H1 (cell line): ENCODE results near the gene WWC2. TPM values are rescaled to one million over a fixed set of nuclear protein-coding genes. Genes with fewer than 3 reads are reported as not detected.

Source experiments
- CTCF ChIA-PET: fragments of 300-600 bp; sonication (Branson Sonifier 250); formaldehyde crosslinking; loops from one replicate; lab custom pipeline; 2021; ENCODE audit not compliant: partially characterized antibody; lab: Charles Lee
- POLR2A ChIA-PET: fragments of 300-600 bp; sonication (Branson Sonifier 250); formaldehyde crosslinking; loops from one replicate; lab custom pipeline; 2021; ENCODE audit warnings: inconsistent platforms; ENCODE audit not compliant: partially characterized antibody; lab: Charles Lee
- DNase-seq, 2 experiments: peaks; one replicate each; pipeline versions ENCODE4 v3.0.0 to v3.0.0-alpha.2; 2010 to 2022; ENCODE audit warnings: low spot score in 2 of 2, low read depth in 1 of 2, mixed read lengths in 1 of 2
- FAIRE-seq: peaks from 2 replicates; lab custom pipeline; 2011; peaks lifted over from hg19 to GRCh38; lab: Jason Lieb, UNC
- H2AFZ ChIP-seq: 2 replicates; pipeline ENCODE4 v1.8.1; 2012; ENCODE audit warnings: low read length, inconsistent platforms
- H2AK5ac ChIP-seq: 2 replicates; pipeline ENCODE4 v1.6.1; 2013; ENCODE audit warnings: low read depth, low read length
- H2BK120ac ChIP-seq: replicated peaks from 2 replicates; pipeline ENCODE3; 2013; ENCODE audit warnings: low read depth, low read length, inconsistent platforms
- H2BK12ac ChIP-seq: 2 replicates; pipeline ENCODE4 v1.6.1; 2013; ENCODE audit warnings: low read depth, low read length
- H2BK15ac ChIP-seq: 2 replicates; pipeline ENCODE4 v1.6.1; 2013; ENCODE audit warnings: low read length
- H2BK20ac ChIP-seq: 2 replicates; pipeline ENCODE4 v1.6.1; 2013; ENCODE audit warnings: low read length
- H2BK5ac ChIP-seq: 2 replicates; pipeline ENCODE4 v1.6.1; 2013; ENCODE audit warnings: low read depth, low read length
- H3K14ac ChIP-seq: 2 replicates; pipeline ENCODE4 v1.6.1; 2013; ENCODE audit warnings: inconsistent platforms; ENCODE audit not compliant: insufficient read length
- H3K18ac ChIP-seq: 2 replicates; pipeline ENCODE4 v1.6.1; 2013; ENCODE audit warnings: low read length; ENCODE audit errors: extremely low read depth
- H3K23ac ChIP-seq: 2 replicates; pipeline ENCODE4 v1.6.1; 2013; ENCODE audit warnings: inconsistent platforms; ENCODE audit not compliant: insufficient read length
- H3K23me2 ChIP-seq: 2 replicates; pipeline ENCODE4 v1.6.1; 2013; ENCODE audit warnings: low read depth, low read length
- H3K27ac ChIP-seq: 2 replicates; pipeline ENCODE4 v1.6.1; 2011; ENCODE audit warnings: low read depth, low read length, inconsistent platforms
- H3K27me3 ChIP-seq, 4 experiments: replicated peaks in 1 of 4; 1 replicate in 1 of 4; 2 replicates in 3 of 4; pipeline versions ENCODE4 v1.6.1 to v1.8.1; 2011 to 2013; ENCODE audit warnings: low read length in 3 of 4, mild to moderate bottlenecking in 3 of 4, inconsistent platforms in 2 of 4, mixed read lengths in 2 of 4, moderate library complexity in 1 of 4; ENCODE audit not compliant: control insufficient read depth in 3 of 4, insufficient read depth in 3 of 4; ENCODE audit errors: extremely low read depth in 1 of 4
- H3K36me3 ChIP-seq, 4 experiments: 2 replicates each; pipeline versions ENCODE4 v1.6.1 to v1.8.1; 2011 to 2013; ENCODE audit warnings: mild to moderate bottlenecking in 4 of 4, low read length in 3 of 4, moderate library complexity in 2 of 4, control low read depth in 1 of 4, inconsistent platforms in 1 of 4; ENCODE audit not compliant: insufficient read depth in 4 of 4, control insufficient read depth in 2 of 4
- H3K4ac ChIP-seq: replicated peaks from 2 replicates; pipeline ENCODE3; 2013; ENCODE audit warnings: low read length, low read depth, mixed read lengths, inconsistent platforms; ENCODE audit not compliant: insufficient read length
- H3K4me1 ChIP-seq, 4 experiments: replicated peaks in 1 of 4; 1 replicate in 1 of 4; 2 replicates in 3 of 4; pipeline versions ENCODE4 v1.6.1 to v1.8.1; 2011 to 2013; ENCODE audit warnings: low read length in 3 of 4, inconsistent platforms in 2 of 4, mixed read lengths in 1 of 4; ENCODE audit not compliant: insufficient read depth in 4 of 4, control insufficient read depth in 3 of 4
- H3K4me2 ChIP-seq, 2 experiments: 2 replicates each; pipeline versions ENCODE4 v1.6.1 to v1.8.1; 2011 to 2013; ENCODE audit warnings: low read depth in 2 of 2, low read length in 2 of 2, control low read depth in 1 of 2, inconsistent platforms in 1 of 2, mild to moderate bottlenecking in 1 of 2; ENCODE audit not compliant: insufficient read depth in 1 of 2
- H3K4me3 ChIP-seq, 4 experiments: fragments of 200-600, 300-600 bp in 1 of 4; sonication (generic), shearing (Covaris generic), sonication (Bioruptor Twin) in 1 of 4; 2 replicates each; pipeline versions ENCODE4 v1.5.1 to v1.8.1; 2011 to 2016; ENCODE audit warnings: low read length in 4 of 4, low read depth in 3 of 4, control low read depth in 2 of 4, inconsistent platforms in 2 of 4, mild to moderate bottlenecking in 2 of 4, mixed read lengths in 1 of 4, moderate library complexity in 1 of 4; ENCODE audit not compliant: insufficient read depth in 2 of 4; ENCODE audit errors: extremely low read depth in 1 of 4
- H3K56ac ChIP-seq: replicated peaks from 2 replicates; pipeline ENCODE3; 2013; ENCODE audit warnings: low read depth, mild to moderate bottlenecking, mixed read lengths, low read length, inconsistent platforms; ENCODE audit not compliant: insufficient read length
- H3K79me1 ChIP-seq: 2 replicates; pipeline ENCODE4 v1.6.1; 2013; ENCODE audit warnings: low read depth, low read length, control low read depth
- H3K79me2 ChIP-seq, 2 experiments: 2 replicates each; pipeline versions ENCODE4 v1.6.1 to v1.8.1; 2012 to 2013; ENCODE audit warnings: low read length in 2 of 2, mild to moderate bottlenecking in 2 of 2, inconsistent platforms in 1 of 2; ENCODE audit not compliant: insufficient read depth in 2 of 2, control insufficient read depth in 1 of 2
- H3K9ac ChIP-seq, 4 experiments: replicated peaks in 1 of 4; 1 replicate in 1 of 4; 2 replicates in 3 of 4; pipeline versions ENCODE4 v1.6.1 to v1.8.1; 2011 to 2013; ENCODE audit warnings: low read depth in 3 of 4, low read length in 3 of 4, control low read depth in 2 of 4, mild to moderate bottlenecking in 2 of 4, moderate library complexity in 2 of 4, inconsistent platforms in 1 of 4; ENCODE audit errors: extremely low read depth in 1 of 4
- H3K9me3 ChIP-seq, 2 experiments: 2 replicates each; pipeline versions ENCODE4 v1.6.1 to v1.8.1; 2012 to 2013; ENCODE audit warnings: mild to moderate bottlenecking in 2 of 2, moderate library complexity in 2 of 2, control low read depth in 1 of 2, inconsistent platforms in 1 of 2, low read depth in 1 of 2, low read length in 1 of 2, mixed read lengths in 1 of 2; ENCODE audit not compliant: insufficient read depth in 2 of 2
- H4K20me1 ChIP-seq, 2 experiments: replicated peaks in 1 of 2; 2 replicates each; pipeline versions ENCODE3 to v1.8.1; 2011 to 2013; ENCODE audit warnings: inconsistent platforms in 2 of 2, low read length in 2 of 2, mild to moderate bottlenecking in 1 of 2; ENCODE audit not compliant: insufficient read depth in 2 of 2, control insufficient read depth in 1 of 2
- H4K5ac ChIP-seq: 2 replicates; pipeline ENCODE4 v1.6.1; 2013; ENCODE audit warnings: low read length, low read depth, mixed read lengths, inconsistent platforms; ENCODE audit not compliant: insufficient read length
- H4K8ac ChIP-seq: 2 replicates; pipeline ENCODE4 v1.8.0; 2013; ENCODE audit warnings: mild to moderate bottlenecking, moderate library complexity, low read length, inconsistent platforms; ENCODE audit not compliant: insufficient read depth; ENCODE audit errors: extremely low read depth
- H4K91ac ChIP-seq: replicated peaks from 2 replicates; pipeline ENCODE3; 2013; ENCODE audit warnings: low read length, mixed read lengths, inconsistent platforms; ENCODE audit not compliant: insufficient read length
- CHD2 ChIP-seq: IDR thresholded peaks from 2 replicates; pipeline ENCODE4 v1.6.1; 2012; ENCODE audit warnings: low read length, improper control_type of control experiment
- CREB1 ChIP-seq: IDR thresholded peaks from 2 replicates; pipeline ENCODE4 v1.6.1; 2012; ENCODE audit warnings: inconsistent platforms
- CTCF ChIP-seq, 3 experiments: IDR thresholded peaks; 1 replicate in 2 of 3; 2 replicates in 1 of 3; pipeline versions ENCODE4 v1.5.1 to v1.6.1; 2011; ENCODE audit warnings: low read length in 3 of 3, mild to moderate bottlenecking in 3 of 3, inconsistent platforms in 2 of 3, low read depth in 1 of 3, moderate library complexity in 1 of 3; ENCODE audit not compliant: insufficient read depth in 1 of 3; ENCODE audit errors: control extremely low read depth in 1 of 3
- KDM5A ChIP-seq: fragments of 200-600 bp; IDR thresholded peaks from 2 replicates; pipeline ENCODE4 v1.7.1; 2012; ENCODE audit warnings: mild to moderate bottlenecking, low read length, inconsistent platforms, mixed read lengths
- RAD21 ChIP-seq, 2 experiments: IDR thresholded peaks in 1 of 2; conservative IDR thresholded peaks in 1 of 2; 2 replicates each; pipeline ENCODE4 v1.6.1; 2011; ENCODE audit warnings: low read depth in 2 of 2, low read length in 2 of 2, improper control_type of control experiment in 1 of 2, inconsistent platforms in 1 of 2, mild to moderate bottlenecking in 1 of 2, moderate library complexity in 1 of 2
- RBBP5 ChIP-seq: IDR thresholded peaks from 2 replicates; pipeline ENCODE4 v1.7.1; 2012; ENCODE audit warnings: low read depth, mild to moderate bottlenecking, inconsistent platforms, low read length, moderate library complexity, borderline replicate concordance
- RNF2 ChIP-seq: fragments of 200-900, 300-1000 bp; sonication (generic); IDR thresholded peaks from 2 replicates; pipeline ENCODE4 v1.7.1; 2016; ENCODE audit warnings: borderline replicate concordance, low read depth, mild to moderate bottlenecking, antibody characterized with exemption, low read length; ENCODE audit not compliant: poor library complexity, severe bottlenecking; ENCODE audit errors: missing control alignments
- SAP30 ChIP-seq: fragments of 300-600 bp; sonication (generic); IDR thresholded peaks from 2 replicates; pipeline ENCODE4 v1.7.1; 2012; ENCODE audit warnings: low read length, moderate library complexity, mild to moderate bottlenecking, inconsistent platforms; ENCODE audit not compliant: insufficient read depth, insufficient replicate concordance
- WGBS, 2 experiments: shearing (Covaris generic) in 1 of 2; methylation state at CpG; one replicate each; pipeline versions ENCODE4 v1.1.6 to v1.1.7; 2013 to 2015; ENCODE audit warnings: low lambda C conversion rate in 2 of 2, mixed read lengths in 2 of 2, inconsistent platforms in 1 of 2, low coverage in 1 of 2, missing lambda C conversion rate in 1 of 2; ENCODE audit not compliant: insufficient replicate concordance in 2 of 2, insufficient coverage in 1 of 2, insufficient read length in 1 of 2; ENCODE audit errors: extremely low coverage in 1 of 2, missing lambda C conversion rate in 1 of 2; 5-methylcytosine and 5-hydroxymethylcytosine counted together
- polyA plus RNA-seq, 7 experiments: library from polyadenylated mRNA; depleted of rRNA in 3 of 7; stranded (reverse) in 5 of 7; unstranded in 2 of 7; fragments of >200 nt in 5 of 7; fragments of 200-250 nt in 2 of 7; gene quantifications; 1 replicate in 5 of 7; 2 replicates in 1 of 7; 4 replicates in 1 of 7; pipeline versions ENCODE4 v1.2.1 to v1.2.3, GENCODE V29; 2011 to 2013; ENCODE audit warnings: missing spikeins in 2 of 7, mixed read lengths in 2 of 7
- total RNA-seq: library from RNA; stranded (reverse); fragmentation: NEBNext Ultra II Directional; extraction: Animal tissue kit (Norgen Biotek cat#: 25700); gene quantifications from 2 replicates; pipeline ENCODE4 v1.2.1, GENCODE V29; 2021

Gene WWC2
- total and polyA plus RNA-seq, 2 of the 8 experiments (the other 6 are each of a cell fraction or from before 2014, with no cell fraction given): 17.6 to 135 TPM

- POLR2A ChIA-PET: no interaction called here
- no peak overlapping the region for H4K91ac ChIP-seq
- no peaks in the 10 kb centered on the region for H3K79me1 ChIP-seq
- no peaks in the 10 kb centered on the region for H3K27me3 ChIP-seq
- FAIRE-seq (no peak), DNase-seq (no peak)
- TF ChIP-seq CREB1 (0 out of 2 replicates have a peak, but pooled peaks have one; percentile 17), RBBP5 (no peak), SAP30 (no peak), KDM5A (no peak), CTCF (IDR thresholded peaks at IDR 0.05; ENCODE audit: control extremely low read depth in 1 of 3, insufficient read depth in 1 of 3, low read depth in 1 of 3, low read length in 3 of 3) (peak; percentile 34 to 54 (median 42)), CHD2 (no peak), RAD21 (IDR thresholded peaks at IDR 0.05 in 1 of 2, conservative IDR thresholded peaks at IDR 0.05 in 1 of 2; ENCODE audit: low read depth in 2 of 2, low read length in 2 of 2) (peak; percentile 58 to 62), RNF2 (no peak)
- CTCF ChIA-PET: interaction anchor here (0.6 to 5.0 kb wide), 13 partner anchors 13 to 328 kb away, joined by 3 to 65 read pairs (median 4); partner anchors contain the start of gene WWC2
- H3K27ac ChIP-seq: no peak overlapping the region
- no peaks in the 10 kb centered on the region for H4K20me1 ChIP-seq
- H3K18ac ChIP-seq: no peak overlapping the region
- H3K4me1 ChIP-seq: peaks cover 0 to 4% (median 0%) of the 10 kb centered on the region in 4 experiments; a peak in 1 of 7 replicates
- H2BK120ac ChIP-seq: no peak overlapping the region
- H4K5ac ChIP-seq: no peak overlapping the region
- no peaks in the 10 kb centered on the region for H3K9me3 ChIP-seq
- H3K23ac ChIP-seq: no peak overlapping the region
- 82% methylated on average over 6 of the region's 6 CpGs; no CpG with 5 or more reads in 1 of the 2 experiments for WGBS, 2 experiments
- H2BK12ac ChIP-seq: no peak overlapping the region
- peaks cover 9 to 43% (median 30%) of the 10 kb centered on the region in 4 experiments; a peak in 7 of 8 replicates for H3K36me3 ChIP-seq
- H3K9ac ChIP-seq: no peak overlapping the region
- H4K8ac ChIP-seq: no peak overlapping the region
- no peak overlapping the region for H3K14ac ChIP-seq
- no peak overlapping the region for H2AK5ac ChIP-seq
- no peaks in the 10 kb centered on the region for H3K23me2 ChIP-seq
- no peak overlapping the region for H2BK15ac ChIP-seq
- peaks cover 0 to 11% of the 10 kb centered on the region in 2 experiments; a peak in 1 of 4 replicates for H3K79me2 ChIP-seq
- no peak overlapping the region for H2BK20ac ChIP-seq
- H3K4me3 ChIP-seq: no peak overlapping the region
- H2BK5ac ChIP-seq: no peak overlapping the region
- no peak overlapping the region for H2AFZ ChIP-seq
- H3K4me2 ChIP-seq: no peak overlapping the region
- no peak overlapping the region for H3K56ac ChIP-seq
- no peak overlapping the region for H3K4ac ChIP-seq
Observed at GRCh38 chr4:183257808-183258207, 158.8 kb downstream of the WWC2 start.
